Measurements from ENCODE around the gene NSD1.

DNA sequence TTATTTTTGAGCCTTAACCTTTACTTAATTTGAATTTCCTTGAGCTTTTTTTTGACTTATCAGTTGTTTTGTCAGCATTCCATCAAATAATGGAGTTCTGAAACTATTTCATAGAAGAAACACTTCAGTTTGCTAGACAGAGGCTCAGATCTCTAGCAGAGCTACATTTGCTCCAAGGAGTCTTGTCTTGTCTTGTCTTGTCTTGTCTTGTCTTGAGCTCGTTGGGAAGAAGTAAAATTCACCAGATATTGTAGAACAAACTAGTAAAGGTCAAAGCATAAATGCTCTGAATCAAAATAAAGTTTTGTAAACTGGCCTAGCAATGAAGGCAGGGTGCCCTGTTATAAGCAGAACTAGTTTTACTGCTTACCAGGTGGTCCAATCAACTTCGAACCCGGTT lies 136.4 kb downstream of the NSD1 start:
- TF ChIP-seq TCF7L2 (IDR thresholded peaks at IDR 0.05; ENCODE audit: borderline replicate concordance, extremely low read depth, insufficient read depth, insufficient read length) (no peak), POLR2A (IDR thresholded peaks at IDR 0.05; ENCODE audit: borderline replicate concordance, extremely low read depth, insufficient read depth, insufficient read length) (no peak), CTCF (IDR thresholded peaks at IDR 0.05 in 2 of 3, conservative IDR thresholded peaks at IDR 0.05 in 1 of 3; ENCODE audit: borderline replicate concordance in 1 of 3, insufficient read depth in 1 of 3, low read depth in 2 of 3, low read length in 2 of 3) (no peak), CEBPB (IDR thresholded peaks at IDR 0.05; ENCODE audit: low read depth) (no peak), EZH2phosphoT487 (IDR thresholded peaks at IDR 0.05; ENCODE audit: borderline replicate concordance) (no peak), SRF (IDR thresholded peaks at IDR 0.05; ENCODE audit: low read depth) (no peak), POLR2AphosphoS5 (IDR thresholded peaks at IDR 0.05; ENCODE audit: low read depth, low read length) (no peak)
- TF ChIP-seq, protein P1, sequence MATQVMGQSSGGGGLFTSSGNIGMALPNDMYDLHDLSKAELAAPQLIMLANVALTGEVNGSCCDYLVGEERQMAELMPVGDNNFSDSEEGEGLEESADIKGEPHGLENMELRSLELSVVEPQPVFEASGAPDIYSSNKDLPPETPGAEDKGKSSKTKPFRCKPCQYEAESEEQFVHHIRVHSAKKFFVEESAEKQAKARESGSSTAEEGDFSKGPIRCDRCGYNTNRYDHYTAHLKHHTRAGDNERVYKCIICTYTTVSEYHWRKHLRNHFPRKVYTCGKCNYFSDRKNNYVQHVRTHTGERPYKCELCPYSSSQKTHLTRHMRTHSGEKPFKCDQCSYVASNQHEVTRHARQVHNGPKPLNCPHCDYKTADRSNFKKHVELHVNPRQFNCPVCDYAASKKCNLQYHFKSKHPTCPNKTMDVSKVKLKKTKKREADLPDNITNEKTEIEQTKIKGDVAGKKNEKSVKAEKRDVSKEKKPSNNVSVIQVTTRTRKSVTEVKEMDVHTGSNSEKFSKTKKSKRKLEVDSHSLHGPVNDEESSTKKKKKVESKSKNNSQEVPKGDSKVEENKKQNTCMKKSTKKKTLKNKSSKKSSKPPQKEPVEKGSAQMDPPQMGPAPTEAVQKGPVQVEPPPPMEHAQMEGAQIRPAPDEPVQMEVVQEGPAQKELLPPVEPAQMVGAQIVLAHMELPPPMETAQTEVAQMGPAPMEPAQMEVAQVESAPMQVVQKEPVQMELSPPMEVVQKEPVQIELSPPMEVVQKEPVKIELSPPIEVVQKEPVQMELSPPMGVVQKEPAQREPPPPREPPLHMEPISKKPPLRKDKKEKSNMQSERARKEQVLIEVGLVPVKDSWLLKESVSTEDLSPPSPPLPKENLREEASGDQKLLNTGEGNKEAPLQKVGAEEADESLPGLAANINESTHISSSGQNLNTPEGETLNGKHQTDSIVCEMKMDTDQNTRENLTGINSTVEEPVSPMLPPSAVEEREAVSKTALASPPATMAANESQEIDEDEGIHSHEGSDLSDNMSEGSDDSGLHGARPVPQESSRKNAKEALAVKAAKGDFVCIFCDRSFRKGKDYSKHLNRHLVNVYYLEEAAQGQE (IDR thresholded peaks at IDR 0.05; ENCODE audit: low read depth) = no peak
- TF ChIP-seq, protein P2, sequence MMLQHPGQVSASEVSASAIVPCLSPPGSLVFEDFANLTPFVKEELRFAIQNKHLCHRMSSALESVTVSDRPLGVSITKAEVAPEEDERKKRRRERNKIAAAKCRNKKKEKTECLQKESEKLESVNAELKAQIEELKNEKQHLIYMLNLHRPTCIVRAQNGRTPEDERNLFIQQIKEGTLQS (IDR thresholded peaks at IDR 0.05) = no peak

All from HCT116 (cell line).